Aorta (tissue), 5 donors: ENCODE measurements around the gene IL31RA. TPM values are rescaled to one million over a fixed set of nuclear protein-coding genes. Genes with fewer than 3 reads are reported as not detected.
"Not testable (repeated sequence)": the region's sequence is repeated elsewhere in the genome, so short reads cannot be mapped to it uniquely, and the experiment has no call there.

Source experiments
- ATAC-seq: fragments of 200-7000 bp; cut with Tn5 transposase; one replicate; pipeline ENCODE4 v1.9.1; 2022; ENCODE audit warnings: moderate library complexity; ENCODE audit not compliant: low FRiP score
- DNase-seq, 2 donors: peaks; one replicate each; pipeline ENCODE4 v3.0.0-alpha.2; 2020
- H3K27ac ChIP-seq, 2 donors: one replicate each; pipeline ENCODE4 v1.5.1; 2013; ENCODE audit warnings: low read length in 2 of 2, mild to moderate bottlenecking in 2 of 2, moderate library complexity in 2 of 2, control low read depth in 1 of 2, inconsistent platforms in 1 of 2, low read depth in 1 of 2
- H3K27me3 ChIP-seq, 2 donors: one replicate each; pipeline ENCODE4 v1.6.1; 2013; ENCODE audit warnings: control low read depth in 1 of 2, low read length in 1 of 2, mild to moderate bottlenecking in 1 of 2, moderate library complexity in 1 of 2; ENCODE audit not compliant: insufficient read depth in 2 of 2, control insufficient read depth in 1 of 2
- H3K36me3 ChIP-seq, 2 donors: one replicate each; pipeline ENCODE4 v1.6.1; 2013; ENCODE audit warnings: control low read depth in 1 of 2, low read length in 1 of 2, mild to moderate bottlenecking in 1 of 2; ENCODE audit not compliant: insufficient read depth in 2 of 2, control insufficient read depth in 1 of 2
- H3K4me1 ChIP-seq, 2 donors: one replicate each; pipeline ENCODE4 v1.6.1; 2013; ENCODE audit warnings: low read length in 2 of 2, control low read depth in 1 of 2, mild to moderate bottlenecking in 1 of 2, moderate library complexity in 1 of 2; ENCODE audit not compliant: insufficient read depth in 2 of 2, control insufficient read depth in 1 of 2
- H3K4me3 ChIP-seq, 2 donors: one replicate each; pipeline ENCODE4 v1.5.1; 2013; ENCODE audit warnings: low read length in 2 of 2, control low read depth in 1 of 2, mild to moderate bottlenecking in 1 of 2
- H3K9me3 ChIP-seq: one replicate; pipeline ENCODE4 v1.6.1; 2013; ENCODE audit warnings: mild to moderate bottlenecking, low read length; ENCODE audit not compliant: control insufficient read depth
- WGBS, 2 donors: extraction: QIAGEN DNeasy Blood & Tissue Kit; methylation state at CpG; one replicate each; pipeline ENCODE4 v1.1.7; 2013; 5-methylcytosine and 5-hydroxymethylcytosine counted together
- intact Hi-C, 2 donors: fragments of 100-400 bp; cut with DNase I; formaldehyde crosslinking; loops; one replicate each; pipeline versions ENCODE4 v1.14.2 to v1.15.0; 2022
- polyA plus RNA-seq, 2 donors: library from polyadenylated mRNA; stranded (reverse); fragments of 200-250 nt; gene quantifications; one replicate each; pipeline ENCODE4 v1.2.3, GENCODE V29; 2013
- total RNA-seq, 2 donors: library from RNA; stranded (reverse); fragmentation: NEBNext Ultra II Directional; extraction: Animal tissue kit (Norgen Biotek cat#: 25700); gene quantifications; one replicate each; pipeline ENCODE4 v1.2.1, GENCODE V29; 2021
- donor health status: healthy with polysubstance abuse.
- donor health status: Bipolar disorder and iron deficiency.
- donor health status: DM: no; HTN: no; CAD: no.
- donor health status: DM: no; HTN: no; CAD: no.
- donor health status: DM: yes; HTN: yes; CAD: no.

IL31RA gene
- total and polyA plus RNA-seq, 4 donors: 0.36 to 3.7 (median 1.8) TPM

GRCh38 chr5:55941154-55941553 is 90.0 kb downstream of the IL31RA start:
- H3K4me3 ChIP-seq, H3K36me3 ChIP-seq, ATAC-seq, H3K9me3 ChIP-seq, DNase-seq, H3K27me3 ChIP-seq, intact Hi-C loops, H3K27ac ChIP-seq, H3K4me1 ChIP-seq: not testable (repeated sequence)
- 87 to 91% methylated on average over 4 of the region's 4 CpGs for WGBS, 2 donors

GRCh38 chr5:55959208-55959607 is 108.1 kb downstream of the IL31RA start:
- no peak overlapping the region for H3K4me3 ChIP-seq
- no peak for DNase-seq
- H3K27me3 ChIP-seq: no peaks in the 10 kb centered on the region
- no peak overlapping the region for H3K27ac ChIP-seq
- H3K4me1 ChIP-seq: no peaks in the 10 kb centered on the region
- peaks cover 2 to 3% of the 10 kb centered on the region in 2 donors for H3K36me3 ChIP-seq
- no peak for ATAC-seq
- H3K9me3 ChIP-seq: no peaks in the 10 kb centered on the region
- 88 to 95% methylated on average over 1 of the region's 1 CpG for WGBS, 2 donors
- intact Hi-C loops: no loop called here

GRCh38 chr5:55960779-55961178 is 109.6 kb downstream of the IL31RA start:
- WGBS, 2 donors: 97 to 98% methylated on average over 7 of the region's 7 CpGs
- Histone ChIP-seq H3K36me3 (peaks cover 2% of the 10 kb centered on the region in 2 donors), H3K9me3 (no peaks in the 10 kb centered on the region), H3K4me3 (no peak overlapping the region), H3K4me1 (no peaks in the 10 kb centered on the region), H3K27ac (no peak overlapping the region), H3K27me3 (no peaks in the 10 kb centered on the region)
- ATAC-seq (no peak), DNase-seq (no peak)
- intact Hi-C loops: no loop called here

- no peaks in the 10 kb centered on the region for H3K4me1 ChIP-seq
- no peaks in the 10 kb centered on the region for H3K9me3 ChIP-seq
- H3K27me3 ChIP-seq: no peaks in the 10 kb centered on the region
- WGBS, 2 donors: 47 to 69% methylated on average over 6 of the region's 6 CpGs
- H3K4me3 ChIP-seq: no peak overlapping the region
- ATAC-seq: no peak
- intact Hi-C loops: no loop called here
- no peak overlapping the region for H3K27ac ChIP-seq
- DNase-seq: no peak
- no peaks in the 10 kb centered on the region for H3K36me3 ChIP-seq
Measured at GRCh38 chr5:55965525-55965924, 114.4 kb downstream of the IL31RA start.

GRCh38 chr5:55966284-55966683 is 115.1 kb downstream of the IL31RA start:
- no peaks in the 10 kb centered on the region for H3K4me1 ChIP-seq
- no peak overlapping the region for H3K4me3 ChIP-seq
- no peak for DNase-seq
- no peaks in the 10 kb centered on the region for H3K36me3 ChIP-seq
- no peaks in the 10 kb centered on the region for H3K9me3 ChIP-seq
- H3K27me3 ChIP-seq: no peaks in the 10 kb centered on the region
- no peak overlapping the region for H3K27ac ChIP-seq
- no peak for ATAC-seq
- intact Hi-C loops: no loop called here

- WGBS, 2 donors: 5 to 6% methylated on average over 1 of the region's 1 CpG
- ATAC-seq: no peak
- intact Hi-C loops: no loop called here
- Histone ChIP-seq H3K9me3 (no peaks in the 10 kb centered on the region), H3K4me1 (no peaks in the 10 kb centered on the region), H3K27me3 (no peaks in the 10 kb centered on the region), H3K27ac (no peak overlapping the region), H3K4me3 (no peak overlapping the region), H3K36me3 (no peaks in the 10 kb centered on the region)
- no peak for DNase-seq
Measured at GRCh38 chr5:55969956-55970355, 118.8 kb downstream of the IL31RA start.

Other genes starting within 250 kb of the IL31RA start
- gene SLC38A9, start 139.0 kb upstream of the IL31RA start, total RNA-seq: 10 to 100 TPM; 22.5 to 34.7 TPM
- 10 to 100 TPM in 1 of 2 donors, 1 to 10 TPM in 1; 9.3 to 11.7 TPM for gene SLC38A9, start 139.0 kb upstream of the IL31RA start, polyA plus RNA-seq
- not detected for gene DDX4, start 113.3 kb upstream of the IL31RA start, total RNA-seq
- gene DDX4, start 113.3 kb upstream of the IL31RA start, polyA plus RNA-seq: not detected
- 100 to 1,000 TPM; 353 to 370 TPM for gene IL6ST, start 143.6 kb downstream of the IL31RA start, total RNA-seq
- gene IL6ST, start 143.6 kb downstream of the IL31RA start, polyA plus RNA-seq: 10 to 100 TPM; 59.0 to 72.4 TPM